Activated naive CD4-positive, alpha-beta T cell treated with Interleukin-2 at 50 U/mL for 16 hours (primary cell): Measurements from ENCODE around the gene DOCK2.
"Not testable (repeated sequence)": the region's sequence is repeated elsewhere in the genome, so short reads cannot be mapped to it uniquely, and the experiment has no call there.

Source experiments
- DNase-seq: peaks from one replicate; pipeline ENCODE4 v3.0.0-alpha.2; 2020

Gene DOCK2

DNA sequence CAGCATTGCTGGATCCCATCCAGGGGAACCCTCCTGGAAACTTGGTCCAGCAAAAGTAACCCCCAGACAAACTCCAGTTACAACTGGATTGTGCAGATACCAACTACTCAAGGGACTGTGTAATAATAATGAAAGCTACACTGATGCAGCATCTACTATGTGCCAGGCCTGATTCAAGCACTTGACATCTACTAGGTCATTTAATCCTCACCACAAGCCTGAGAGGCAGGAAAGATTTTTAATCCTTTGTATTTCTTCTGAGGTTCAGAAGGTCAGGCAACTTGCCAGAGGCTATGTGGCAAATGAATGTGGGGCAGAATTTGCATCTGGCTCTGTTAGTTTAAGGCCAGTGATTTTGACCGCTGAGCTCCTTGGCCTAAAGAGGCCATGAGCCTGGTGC, 439.1 kb downstream of the DOCK2 start:
- DNase-seq: no peak

GRCh38 chr5:170076739-170077138, 439.7 kb downstream of the DOCK2 start:
- no peak for DNase-seq

- no peak for DNase-seq
These were observed 440.5 kb downstream of the DOCK2 start for GRCh38 chr5:170077526-170077925.

- DNase-seq: no peak
These were observed 441.4 kb downstream of the DOCK2 start for GRCh38 chr5:170078458-170078857.

- no peak for DNase-seq
These were observed 441.9 kb downstream of the DOCK2 start for GRCh38 chr5:170078931-170079330.

GRCh38 chr5:170080217-170080616, 443.1 kb downstream of the DOCK2 start:
- no peak for DNase-seq

- no peak for DNase-seq
These were observed 443.8 kb downstream of the DOCK2 start for GRCh38 chr5:170080786-170081445.

DNA sequence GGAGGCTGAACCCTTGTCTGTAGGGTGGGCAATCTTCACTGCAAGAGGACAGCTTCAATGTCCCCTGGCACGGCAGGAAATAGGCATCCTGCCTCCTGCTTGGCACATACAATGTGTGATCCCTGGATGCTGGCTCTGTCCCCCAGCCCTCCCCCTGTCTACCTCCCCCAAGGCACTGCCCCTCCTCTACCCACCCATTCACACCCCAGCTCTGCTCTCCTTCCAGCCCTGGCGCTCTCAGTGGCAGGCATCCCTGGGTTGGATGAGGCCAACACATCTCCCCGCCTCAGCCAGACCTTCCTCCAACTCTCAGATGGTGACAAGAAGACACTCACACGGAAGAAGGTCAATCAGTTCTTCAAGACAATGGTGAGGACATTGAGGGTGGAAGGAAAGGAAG, 444.5 kb downstream of the DOCK2 start:
- DNase-seq: no peak

DNA sequence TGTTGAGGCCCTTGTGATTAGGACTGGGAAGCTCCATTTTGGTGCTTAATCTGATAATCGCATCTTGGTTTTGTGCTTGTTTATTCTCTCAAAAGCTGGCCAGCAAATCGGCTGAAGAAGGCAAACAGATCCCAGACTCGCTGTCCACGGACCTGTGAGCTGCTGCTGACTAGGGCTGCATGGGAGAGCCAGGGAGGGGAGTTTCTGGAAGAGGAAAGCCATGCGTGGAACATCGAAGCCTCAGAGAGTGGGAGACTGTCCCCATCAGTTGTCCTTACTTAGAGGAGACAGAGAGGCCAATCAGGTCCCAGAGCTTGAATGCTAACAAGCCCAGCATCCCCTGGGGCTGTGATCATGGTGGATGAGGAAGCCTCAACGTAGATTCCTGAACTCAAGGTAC, 445.6 kb downstream of the DOCK2 start:
- DNase-seq: no peak

DNA sequence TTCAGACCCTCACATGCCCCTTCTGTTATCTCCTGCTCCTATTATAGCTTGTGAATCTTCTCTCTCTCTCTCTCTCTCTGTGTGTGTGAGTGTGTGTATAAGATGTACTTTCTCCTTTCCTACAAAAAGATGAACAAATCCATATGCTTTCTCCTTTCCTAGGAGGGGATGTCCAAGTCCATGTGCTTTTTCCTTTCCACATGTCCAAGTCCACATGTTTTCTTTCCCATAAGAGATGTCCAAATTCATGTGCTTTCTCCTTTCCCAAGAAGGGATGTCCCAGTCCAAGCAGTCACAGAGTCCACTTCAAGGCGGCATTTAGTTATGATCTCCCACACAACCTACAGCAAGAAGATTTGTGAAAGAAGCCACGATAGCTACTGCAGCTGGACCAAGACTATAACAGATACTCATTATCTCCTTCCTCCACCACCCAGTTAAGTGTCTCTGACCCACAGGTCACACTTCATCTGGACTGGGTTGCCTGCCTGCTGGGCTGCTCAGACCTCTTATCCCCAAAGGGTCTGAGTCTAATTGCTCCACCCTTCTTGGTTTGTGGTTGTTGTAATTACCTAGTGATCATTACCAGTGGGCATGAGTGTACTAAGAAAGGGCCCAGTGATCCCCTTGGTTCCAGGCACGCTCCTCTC, 450.2 kb downstream of the DOCK2 start:
- DNase-seq: no peak

DNA sequence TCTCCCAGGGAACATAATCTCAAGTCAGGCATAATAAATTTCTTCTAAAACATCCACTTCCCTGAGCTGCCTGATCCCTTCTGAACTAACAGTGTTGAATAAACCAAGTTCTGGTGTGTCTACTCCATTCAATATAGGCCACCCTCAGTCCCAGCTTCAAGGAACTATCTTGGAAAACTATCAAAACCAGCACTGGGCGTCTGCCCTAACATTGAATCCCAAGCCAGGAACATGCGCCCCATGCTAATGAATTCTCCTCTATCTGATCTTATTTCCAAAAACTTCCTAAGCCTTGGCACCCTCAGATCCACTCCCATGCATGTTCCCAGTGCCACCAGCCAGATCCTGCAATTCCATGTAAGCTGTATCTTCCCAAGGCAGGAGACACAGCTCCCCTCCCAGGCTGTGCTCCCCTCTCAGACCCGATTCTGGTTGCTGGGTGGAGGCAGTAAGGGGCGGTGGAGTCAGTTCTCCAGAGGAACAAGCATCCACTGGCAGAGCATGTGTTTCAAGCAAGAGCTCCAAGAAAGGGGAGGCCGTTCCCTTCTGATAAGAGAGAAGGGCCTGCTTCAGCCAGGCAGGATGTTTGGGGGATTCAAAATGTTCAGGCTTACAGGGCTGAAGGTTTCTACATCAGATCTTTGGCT, 455.5 kb downstream of the DOCK2 start:
- no peak for DNase-seq

DNA sequence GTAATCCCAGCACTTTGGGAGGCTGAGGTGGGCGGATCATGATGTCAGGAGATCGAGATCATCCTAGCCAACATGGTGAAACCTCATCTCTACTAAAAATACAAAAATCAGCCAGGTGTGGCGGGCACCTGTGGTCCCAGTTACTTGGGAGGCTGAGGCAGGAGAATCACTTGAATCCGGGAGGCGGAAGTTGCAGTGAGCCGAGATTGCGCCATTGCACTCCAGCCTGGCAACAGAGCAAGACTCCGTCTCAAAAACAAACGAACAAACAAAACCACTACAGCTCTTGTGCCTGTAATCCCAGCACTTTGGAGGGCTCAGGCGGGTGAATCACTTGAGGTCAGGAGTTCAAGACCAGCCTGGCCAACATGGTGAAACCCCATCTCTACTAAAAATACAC, 457.3 kb downstream of the DOCK2 start:
- DNase-seq: not testable (repeated sequence)

- no peak for DNase-seq
These were observed 458.6 kb downstream of the DOCK2 start for GRCh38 chr5:170095646-170096045.

DNA sequence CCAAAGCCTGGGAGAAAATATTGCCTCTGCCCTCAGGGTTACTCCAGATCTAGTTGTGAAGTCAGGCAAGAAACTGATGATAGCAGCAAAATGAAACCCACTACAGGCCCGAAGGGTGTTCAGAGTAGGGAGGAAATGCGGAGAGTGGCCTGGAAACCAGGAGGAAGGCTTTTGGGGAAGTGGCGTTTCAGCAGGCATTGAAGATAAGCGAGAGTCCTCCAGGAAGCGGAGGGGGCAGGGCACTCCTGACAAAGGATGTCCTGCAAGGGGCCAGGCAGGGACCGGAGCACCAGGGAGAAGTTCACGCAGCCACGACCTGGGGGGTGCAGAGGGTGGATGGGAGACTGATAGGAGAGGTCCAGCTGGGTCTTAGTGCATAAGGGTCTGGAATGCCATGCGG, 460.9 kb downstream of the DOCK2 start:
- DNase-seq: no peak

DNA sequence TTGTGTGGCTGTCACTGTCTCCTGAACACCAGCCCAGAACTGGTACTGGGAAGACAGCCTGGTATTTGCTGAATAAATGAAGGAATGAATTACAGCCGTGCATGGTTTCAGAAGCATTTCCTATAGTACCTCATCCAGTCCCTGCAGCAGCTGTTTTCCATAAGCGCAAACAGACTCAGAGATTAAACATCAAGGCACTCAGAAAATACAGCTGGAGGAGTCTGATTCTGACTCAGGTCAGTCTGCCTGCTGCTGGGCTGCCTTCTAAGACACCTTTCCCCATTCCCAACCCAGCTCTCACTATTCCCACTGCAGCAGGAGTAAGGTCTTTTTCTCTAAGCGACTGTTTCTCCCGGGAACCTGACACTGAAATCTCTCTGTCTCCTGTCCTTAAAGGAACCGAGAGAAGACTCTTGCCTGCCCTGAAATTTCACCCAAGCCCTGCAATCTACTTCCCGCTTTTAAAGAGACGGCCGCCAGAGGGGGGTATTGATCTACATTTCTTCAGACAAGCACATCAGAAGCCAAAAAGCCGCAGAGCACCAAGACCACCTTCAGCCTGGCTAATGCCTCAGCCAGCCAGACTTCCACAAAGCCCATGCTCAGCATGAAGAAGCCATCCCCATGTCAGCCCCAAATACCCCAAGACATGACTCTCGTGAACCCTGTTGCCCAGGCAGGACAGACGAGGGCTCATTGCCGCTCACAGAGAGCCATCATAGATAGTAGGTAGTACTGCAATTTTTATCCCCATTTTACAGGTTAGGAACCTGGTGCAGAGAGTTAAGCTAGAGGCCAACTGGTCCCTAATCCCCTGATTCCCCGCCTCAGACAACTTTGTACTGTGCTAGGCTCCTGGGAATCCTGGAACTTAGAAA, 463.2 kb downstream of the DOCK2 start:
- DNase-seq: peak; percentile 58

DNA sequence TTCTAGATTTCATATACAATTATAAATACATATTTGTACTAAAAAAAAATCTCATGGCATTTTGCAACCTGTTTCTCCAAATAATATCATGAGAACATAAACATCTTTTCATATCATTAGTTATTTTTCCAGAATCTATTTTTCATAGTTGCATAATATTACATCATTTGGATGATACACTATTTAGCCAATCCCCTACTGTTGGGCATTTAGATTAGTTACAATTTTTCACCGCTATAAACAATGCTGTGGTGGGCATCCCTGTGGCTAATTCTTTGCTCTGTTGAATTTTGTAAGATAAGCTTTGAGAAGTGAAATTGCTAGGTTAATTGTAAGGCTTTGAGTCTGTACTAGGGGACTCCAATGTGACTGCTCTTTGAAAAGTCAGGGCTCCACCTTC, 466.4 kb downstream of the DOCK2 start:
- DNase-seq: no peak

GRCh38 chr5:170104299-170104698, 467.2 kb downstream of the DOCK2 start:
- DNase-seq: no peak

DNA sequence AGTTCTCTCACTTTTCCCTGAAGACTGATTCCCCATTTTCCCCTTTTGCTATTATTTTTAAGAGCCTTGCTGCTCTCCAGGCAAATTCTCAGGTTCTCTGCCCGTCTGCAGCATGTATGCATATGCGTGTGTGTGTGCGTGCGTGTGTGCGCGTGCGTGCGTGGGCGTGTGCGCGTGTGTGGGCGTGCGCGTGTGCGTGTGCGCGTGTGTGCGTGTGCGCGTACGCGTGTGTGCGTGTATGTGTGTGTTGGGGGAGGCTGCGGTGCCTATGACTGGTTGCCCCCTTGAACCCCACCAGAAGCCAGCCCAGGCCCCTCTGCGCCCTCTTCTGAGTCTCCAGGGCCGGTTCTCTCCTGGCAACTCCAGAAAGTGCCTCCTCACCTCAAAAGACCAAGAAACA, 467.6 kb downstream of the DOCK2 start:
- no peak for DNase-seq

GRCh38 chr5:170105642-170106611, 468.9 kb downstream of the DOCK2 start, which contains the start of gene FOXI1:
FOXI1 (plus strand) TSS chr5:170105897; CDS start chr5:170105958, 61 bp downstream.
- no peak for DNase-seq

GRCh38 chr5:170107674-170108073, 470.6 kb downstream of the DOCK2 start:
- no peak for DNase-seq

DNA sequence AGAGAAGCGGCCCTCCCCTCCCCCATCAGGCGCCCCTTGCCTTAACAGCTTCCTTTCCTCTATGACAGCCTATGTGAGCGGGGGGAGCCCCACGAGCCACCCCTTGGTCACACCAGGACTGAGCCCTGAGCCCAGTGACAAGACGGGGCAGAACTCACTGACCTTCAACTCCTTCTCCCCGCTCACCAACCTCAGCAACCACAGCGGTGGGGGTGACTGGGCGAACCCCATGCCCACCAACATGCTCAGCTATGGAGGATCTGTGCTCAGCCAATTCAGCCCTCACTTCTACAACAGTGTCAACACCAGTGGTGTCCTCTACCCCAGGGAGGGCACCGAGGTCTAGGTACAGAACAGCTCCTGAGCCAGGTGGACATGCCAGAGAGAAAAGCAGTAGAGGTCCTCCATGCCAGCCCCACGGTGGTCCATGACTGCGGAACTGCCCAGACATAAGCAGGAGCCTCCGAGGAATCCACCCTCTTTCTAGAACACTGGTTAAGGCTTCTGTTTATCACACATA, 471.3 kb downstream of the DOCK2 start:
- DNase-seq: no peak
